KMS-11 (cell line): ENCODE data around the gene HIVEP1.

Experiments used
- H2AFZ ChIP-seq: fragments of 200-600 bp; sonication (generic); 2 replicates; pipeline ENCODE4 v1.6.1; 2016; ENCODE audit warnings: antibody characterized with exemption, mixed run types, low read depth
- H3K27ac ChIP-seq: fragments of 200-600 bp; sonication (generic); 2 replicates; pipeline ENCODE4 v1.6.1; 2016; ENCODE audit warnings: mild to moderate bottlenecking, mixed run types
- H3K27me3 ChIP-seq: fragments of 200-600 bp; sonication (generic); 2 replicates; pipeline ENCODE4 v1.6.1; 2017; ENCODE audit warnings: mild to moderate bottlenecking, low read depth, mixed run types, moderate library complexity; ENCODE audit not compliant: insufficient read depth
- H3K36me3 ChIP-seq: fragments of 200-600 bp; sonication (generic); 2 replicates; pipeline ENCODE4 v1.6.1; 2017; ENCODE audit warnings: mild to moderate bottlenecking, mixed run types; ENCODE audit not compliant: insufficient read depth
- H3K4me1 ChIP-seq: fragments of 200-600 bp; sonication (generic); 2 replicates; pipeline ENCODE4 v1.6.1; 2016; ENCODE audit warnings: mild to moderate bottlenecking, low read depth, mixed run types; ENCODE audit not compliant: poor library complexity, severe bottlenecking
- H3K4me2 ChIP-seq: fragments of 200-600 bp; sonication (generic); 2 replicates; pipeline ENCODE4 v1.7.0; 2016; ENCODE audit warnings: mild to moderate bottlenecking, mixed run types
- H3K4me3 ChIP-seq: fragments of 200-600 bp; sonication (generic); IDR thresholded peaks from 2 replicates; pipeline ENCODE4 v1.6.1; 2017; ENCODE audit warnings: low read depth, low read length, mixed read lengths; ENCODE audit not compliant: insufficient read depth
- H3K79me2 ChIP-seq: fragments of 200-600 bp; sonication (generic); 2 replicates; pipeline ENCODE4 v1.6.1; 2016; ENCODE audit warnings: low read depth, mixed run types; ENCODE audit not compliant: insufficient read depth
- H3K9ac ChIP-seq: fragments of 200-600 bp; sonication (generic); 2 replicates; pipeline ENCODE4 v1.6.1; 2016; ENCODE audit warnings: mild to moderate bottlenecking, mixed run types
- H4K20me1 ChIP-seq: fragments of 200-600 bp; sonication (generic); 2 replicates; pipeline ENCODE4 v1.6.1; 2016; ENCODE audit warnings: mild to moderate bottlenecking, mixed run types; ENCODE audit not compliant: insufficient read depth
- TF ChIP-seq, protein P1 (sequence below): fragments of 200-600 bp; sonication (generic); conservative IDR thresholded peaks from 2 replicates; pipeline ENCODE4 v1.6.1; 2017; ENCODE audit warnings: low read depth, mild to moderate bottlenecking, antibody characterized with exemption, low read length, moderate library complexity, mixed read lengths

The HIVEP1 gene

DNA sequence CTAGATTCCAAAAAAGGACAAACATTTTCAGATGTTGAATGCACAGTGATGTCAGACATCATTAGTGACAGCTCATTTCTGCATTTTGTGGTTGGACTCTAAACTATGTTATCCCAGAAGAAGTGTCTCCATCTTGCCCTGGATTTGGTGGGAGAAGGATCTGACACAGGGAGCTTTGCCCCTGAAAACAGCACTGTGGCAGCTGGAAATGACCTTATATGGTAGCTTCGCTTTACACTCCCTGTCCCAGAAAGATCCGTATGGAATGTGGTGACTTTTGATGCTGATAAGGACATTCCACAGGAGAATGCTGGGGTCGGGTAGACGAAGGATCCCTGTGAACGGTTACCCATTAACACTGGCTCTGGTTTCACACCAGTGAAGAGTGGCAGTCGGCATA lies 190.9 kb downstream of the HIVEP1 start:
- no peak overlapping the region for H3K4me3 ChIP-seq

DNA sequence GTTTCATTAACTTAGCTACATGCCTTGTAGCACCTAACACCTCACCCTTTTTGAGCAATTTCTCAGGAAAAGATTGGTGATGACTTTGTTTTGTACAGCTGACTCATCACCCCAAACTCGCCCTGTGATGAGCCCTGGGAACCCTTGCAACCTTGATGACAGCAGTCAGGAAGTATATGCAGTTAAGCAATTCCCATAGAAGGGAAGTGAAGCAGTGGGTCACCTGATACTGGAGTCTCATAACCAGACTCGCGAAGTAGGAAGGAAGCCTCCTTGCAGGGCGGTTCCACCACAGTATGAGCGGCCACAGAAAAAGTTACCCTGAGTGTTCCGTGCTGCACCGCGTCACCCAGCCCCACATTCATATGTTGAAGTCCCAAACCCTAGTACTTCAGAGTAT lies 196.1 kb downstream of the HIVEP1 start:
- Histone ChIP-seq H3K27me3 (no peaks in the 10 kb centered on the region), H4K20me1 (no peaks in the 10 kb centered on the region), H3K4me2 (no peak overlapping the region), H3K4me1 (no peaks in the 10 kb centered on the region), H3K4me3 (no peak overlapping the region), H3K79me2 (no peaks in the 10 kb centered on the region), H3K27ac (no peak overlapping the region), H3K9ac (no peak overlapping the region), H2AFZ (no peak overlapping the region), H3K36me3 (no peaks in the 10 kb centered on the region)
- TF ChIP-seq, protein P1, sequence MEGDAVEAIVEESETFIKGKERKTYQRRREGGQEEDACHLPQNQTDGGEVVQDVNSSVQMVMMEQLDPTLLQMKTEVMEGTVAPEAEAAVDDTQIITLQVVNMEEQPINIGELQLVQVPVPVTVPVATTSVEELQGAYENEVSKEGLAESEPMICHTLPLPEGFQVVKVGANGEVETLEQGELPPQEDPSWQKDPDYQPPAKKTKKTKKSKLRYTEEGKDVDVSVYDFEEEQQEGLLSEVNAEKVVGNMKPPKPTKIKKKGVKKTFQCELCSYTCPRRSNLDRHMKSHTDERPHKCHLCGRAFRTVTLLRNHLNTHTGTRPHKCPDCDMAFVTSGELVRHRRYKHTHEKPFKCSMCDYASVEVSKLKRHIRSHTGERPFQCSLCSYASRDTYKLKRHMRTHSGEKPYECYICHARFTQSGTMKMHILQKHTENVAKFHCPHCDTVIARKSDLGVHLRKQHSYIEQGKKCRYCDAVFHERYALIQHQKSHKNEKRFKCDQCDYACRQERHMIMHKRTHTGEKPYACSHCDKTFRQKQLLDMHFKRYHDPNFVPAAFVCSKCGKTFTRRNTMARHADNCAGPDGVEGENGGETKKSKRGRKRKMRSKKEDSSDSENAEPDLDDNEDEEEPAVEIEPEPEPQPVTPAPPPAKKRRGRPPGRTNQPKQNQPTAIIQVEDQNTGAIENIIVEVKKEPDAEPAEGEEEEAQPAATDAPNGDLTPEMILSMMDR = no peak

More for the DNA sequence above, 190.9 kb downstream of the HIVEP1 start:
- no peak overlapping the region for H3K27ac ChIP-seq
- no peaks in the 10 kb centered on the region for H3K79me2 ChIP-seq
- no peaks in the 10 kb centered on the region for H3K27me3 ChIP-seq
- no peaks in the 10 kb centered on the region for H3K4me1 ChIP-seq
- no peak overlapping the region for H2AFZ ChIP-seq
- no peak overlapping the region for H3K4me2 ChIP-seq
- H3K9ac ChIP-seq = no peak overlapping the region
- TF ChIP-seq, protein P1 = no peak
- no peaks in the 10 kb centered on the region for H4K20me1 ChIP-seq
- H3K36me3 ChIP-seq = no peaks in the 10 kb centered on the region

DNA sequence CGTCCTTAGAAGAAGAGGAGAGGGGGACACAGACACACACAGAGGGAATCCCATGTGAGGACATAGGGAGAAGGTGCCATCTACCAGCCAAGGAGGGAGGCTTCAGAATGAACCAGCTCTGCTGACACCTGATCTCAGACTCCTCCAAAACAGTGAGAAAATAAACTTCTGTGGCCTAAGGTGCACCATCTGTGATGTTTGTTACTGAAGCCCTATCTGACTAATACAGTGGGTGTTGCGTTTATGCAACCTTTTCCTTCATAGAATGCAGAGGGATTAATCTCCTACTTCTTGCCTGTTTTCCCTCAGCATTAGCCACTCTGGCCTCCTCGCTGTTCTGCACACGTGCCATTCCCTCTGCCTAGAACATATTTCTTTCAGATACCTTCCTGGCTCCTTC lies 196.6 kb downstream of the HIVEP1 start:
- Histone ChIP-seq H3K4me2 (no peak overlapping the region), H3K9ac (no peak overlapping the region), H3K4me1 (no peaks in the 10 kb centered on the region), H2AFZ (no peak overlapping the region), H4K20me1 (no peaks in the 10 kb centered on the region), H3K79me2 (no peaks in the 10 kb centered on the region), H3K27me3 (no peaks in the 10 kb centered on the region), H3K27ac (no peak overlapping the region), H3K4me3 (no peak overlapping the region), H3K36me3 (no peaks in the 10 kb centered on the region)
- TF ChIP-seq, protein P1 = no peak
